GM06990 (cell line): ENCODE data around the gene PCBP3.
"Not testable (repeated sequence)": the region's sequence is repeated elsewhere in the genome, so short reads cannot be mapped to it uniquely, and the experiment has no call there.

Experiments
- DNase-seq: peaks from one replicate; pipeline ENCODE4 v3.0.0-alpha.2; 2011; ENCODE audit not compliant: insufficient read length; ENCODE audit errors: extremely low read depth
- H3K27me3 ChIP-seq: replicated peaks from 2 replicates; pipeline ENCODE4 v1.6.0; 2011; ENCODE audit warnings: low read length; ENCODE audit not compliant: control insufficient read depth, insufficient read depth
- H3K36me3 ChIP-seq: 2 replicates; pipeline ENCODE4 v1.5.1; 2011; ENCODE audit warnings: low read length; ENCODE audit not compliant: control insufficient read depth, insufficient read depth
- H3K4me3 ChIP-seq: replicated peaks from 2 replicates; pipeline ENCODE4 v1.5.1; 2011; ENCODE audit warnings: low read depth, mild to moderate bottlenecking, control low read depth, low read length
- CTCF ChIP-seq: IDR thresholded peaks from 2 replicates; pipeline ENCODE4 v1.5.1; 2011; ENCODE audit warnings: low read length, control low read depth, mild to moderate bottlenecking, inconsistent platforms; ENCODE audit not compliant: insufficient read depth, poor library complexity, severe bottlenecking

Gene PCBP3

GRCh38 chr21:45641480-45642035, 2.0 kb upstream of the PCBP3 start:
- Histone ChIP-seq H3K36me3 (no peaks in the 10 kb centered on the region), H3K4me3 (no peak overlapping the region), H3K27me3 (no peaks in the 10 kb centered on the region)
- no peak for TF ChIP-seq CTCF
- no peak for DNase-seq

DNA sequence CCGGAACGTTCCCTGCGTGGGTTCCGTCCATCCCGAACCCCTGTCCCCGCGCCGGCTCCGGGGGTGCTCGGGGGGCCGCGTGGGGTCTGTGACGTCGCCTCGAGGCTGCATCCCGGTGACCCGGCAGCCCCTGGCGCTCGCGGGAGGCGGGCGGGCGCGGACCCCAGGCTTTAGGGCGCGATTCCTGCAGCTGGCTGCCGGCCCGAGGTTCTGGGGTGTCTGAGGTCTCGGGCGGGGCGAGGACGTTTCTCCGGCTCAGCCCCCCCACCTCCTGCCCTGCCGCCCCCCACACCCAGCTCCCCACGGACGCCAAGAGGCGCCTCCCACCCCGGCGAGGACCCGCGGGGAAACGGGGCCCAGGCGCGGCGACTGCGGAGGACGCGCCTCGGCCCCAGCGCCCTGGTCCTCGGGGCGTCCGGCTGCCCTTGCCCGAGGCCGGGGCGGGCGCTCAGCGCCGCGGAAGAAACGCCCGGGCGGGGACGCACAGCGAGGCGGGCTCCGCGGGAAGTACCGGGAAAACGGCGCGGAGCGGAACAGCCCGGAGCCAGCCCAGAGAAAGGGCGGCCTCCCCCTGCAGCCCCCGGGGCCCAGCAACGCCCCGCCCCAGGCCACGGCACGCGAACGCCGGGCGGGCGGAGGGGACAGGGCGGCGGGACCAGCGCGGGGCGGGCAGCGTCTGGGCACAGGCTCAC, 1.3 kb upstream of the PCBP3 start:
- Histone ChIP-seq H3K4me3 (0 out of 2 replicates have a peak overlapping the region, but pooled peaks have one; percentile 17), H3K36me3 (no peaks in the 10 kb centered on the region), H3K27me3 (no peaks in the 10 kb centered on the region)
- DNase-seq, result no peak
- TF ChIP-seq CTCF, result no peak

DNA sequence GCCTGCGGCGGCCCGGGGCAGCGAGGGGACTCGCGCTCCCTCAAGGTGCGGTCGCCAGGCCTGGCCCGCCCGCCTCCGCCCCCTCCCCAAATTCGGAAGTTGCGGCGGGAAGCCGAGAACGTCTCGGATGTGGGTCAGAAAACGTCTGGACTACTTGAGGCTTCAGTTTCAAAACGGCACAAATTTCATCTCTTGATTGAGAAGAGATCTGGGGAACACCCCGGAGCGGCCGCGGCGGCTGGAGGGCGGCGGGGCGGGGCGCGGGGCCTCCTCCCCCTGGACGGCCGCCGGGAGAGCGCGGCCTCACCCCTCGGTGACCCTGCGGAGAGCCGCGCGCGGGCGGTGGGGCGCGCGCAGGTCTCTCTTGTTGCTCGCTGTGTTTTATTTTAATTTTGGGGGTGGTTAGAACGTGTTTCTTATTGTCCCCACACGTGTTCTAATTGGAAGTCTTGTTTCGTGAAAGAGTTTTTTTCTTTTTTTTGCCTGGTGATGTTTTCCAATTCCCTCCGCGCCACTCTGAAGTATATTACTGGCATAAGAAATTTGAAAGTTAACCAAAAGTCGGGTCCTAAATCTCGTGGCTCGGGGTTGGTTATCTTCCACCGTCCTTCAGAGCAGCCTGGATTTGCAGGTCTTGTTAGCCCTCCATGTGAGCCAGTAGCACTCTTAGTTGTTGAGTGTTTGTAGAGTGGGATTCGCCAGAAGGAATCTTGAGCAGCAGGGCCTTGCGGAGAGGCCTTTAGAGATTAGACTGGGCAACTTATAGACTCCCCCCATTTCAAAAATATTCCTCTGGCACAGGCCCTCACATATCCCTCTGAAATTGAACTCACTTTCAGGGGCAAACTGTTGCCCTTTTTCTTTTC, 749 bp downstream of the PCBP3 start:
- Histone ChIP-seq H3K4me3 (peak overlapping the region; percentile 23), H3K36me3 (no peaks in the 10 kb centered on the region), H3K27me3 (no peaks in the 10 kb centered on the region)
- DNase-seq, result no peak
- no peak for TF ChIP-seq CTCF

DNA sequence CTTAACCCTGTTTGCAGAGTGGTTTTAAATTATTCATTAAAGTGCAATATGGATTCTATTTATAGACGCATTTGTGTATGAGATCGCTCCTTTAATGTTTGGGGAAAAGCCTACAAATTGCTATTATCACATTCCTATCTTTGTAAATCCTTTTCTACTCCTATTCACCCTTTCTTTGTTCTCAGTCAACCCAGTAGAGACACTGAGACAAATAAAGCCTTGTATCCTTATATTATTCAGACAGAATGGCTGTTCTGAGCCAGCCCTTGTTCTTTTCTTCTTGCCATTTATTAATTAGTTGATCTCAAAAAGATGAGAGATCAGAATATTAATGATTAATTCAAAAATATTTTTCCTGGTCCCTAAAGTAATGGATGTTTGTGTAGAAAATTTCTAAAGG, 8.4 kb downstream of the PCBP3 start:
- H3K27me3 ChIP-seq, result no peaks in the 10 kb centered on the region
- no peak overlapping the region for H3K4me3 ChIP-seq
- no peak for TF ChIP-seq CTCF
- no peak for DNase-seq
- H3K36me3 ChIP-seq, result no peaks in the 10 kb centered on the region

DNA sequence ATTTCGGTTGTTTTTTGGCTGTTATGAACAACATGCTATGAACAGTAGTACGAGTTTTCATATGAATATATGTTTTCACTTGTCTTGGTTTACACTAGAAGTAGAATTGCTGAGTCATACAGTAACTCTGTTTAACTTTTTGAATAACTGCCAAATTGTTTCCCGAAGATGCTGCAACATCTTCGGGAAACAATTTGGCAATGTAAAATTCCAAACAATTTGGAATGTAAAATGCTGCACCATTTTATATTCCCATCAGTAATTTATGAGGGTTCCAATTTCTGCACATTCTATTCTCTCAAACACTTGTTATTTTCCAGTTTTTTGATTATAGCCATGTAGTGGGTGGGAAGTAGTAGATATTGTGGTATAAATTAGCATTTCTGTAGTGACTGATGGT, 11.6 kb downstream of the PCBP3 start:
- H3K4me3 ChIP-seq, result no peak overlapping the region
- H3K27me3 ChIP-seq, result no peaks in the 10 kb centered on the region
- no peaks in the 10 kb centered on the region for H3K36me3 ChIP-seq
- DNase-seq, result no peak
- TF ChIP-seq CTCF, result no peak

DNA sequence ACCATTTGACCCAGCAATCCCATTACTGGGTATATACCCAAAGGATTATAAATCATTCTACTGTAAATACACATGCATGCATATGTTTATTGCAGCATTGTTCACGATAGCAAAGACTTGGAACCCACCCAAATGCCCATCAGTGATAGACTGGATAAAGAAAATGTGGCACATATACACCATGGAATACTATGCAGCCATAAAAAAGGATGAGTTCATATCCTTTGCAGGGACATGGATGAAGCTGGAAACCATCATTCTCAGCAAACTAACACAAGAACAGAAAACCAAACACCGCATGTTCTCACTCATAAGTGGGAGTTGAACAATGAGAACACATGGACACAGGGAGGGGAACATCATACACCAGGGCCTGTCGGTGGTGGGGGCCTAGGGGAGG, 12.6 kb downstream of the PCBP3 start:
- not testable (repeated sequence) for H3K4me3 ChIP-seq, H3K36me3 ChIP-seq, H3K27me3 ChIP-seq, DNase-seq

- not testable (repeated sequence) for H3K27me3 ChIP-seq, DNase-seq, H3K4me3 ChIP-seq, H3K36me3 ChIP-seq
Observed at GRCh38 chr21:45661913-45662622, 18.5 kb downstream of the PCBP3 start.

GRCh38 chr21:45662623-45663245, 19.2 kb downstream of the PCBP3 start:
- H3K4me3 ChIP-seq, H3K27me3 ChIP-seq, H3K36me3 ChIP-seq, DNase-seq: not testable (repeated sequence)
